ENCODE measurements around the gene DOCK11. TPM values are rescaled to one million over a fixed set of nuclear protein-coding genes. Genes with fewer than 3 reads are reported as not detected.

Gene DOCK11
- total and polyA plus RNA-seq, 10 of the 15 experiments (the other 5 are each of a cell fraction or from before 2014, with no cell fraction given) = 16.3 to 30.7 (median 19.8) TPM

- TF ChIP-seq SREBF1 (IDR thresholded peaks at IDR 0.05; ENCODE audit: low read length) = no peak
- no peak for TF ChIP-seq MYB (IDR thresholded peaks at IDR 0.05; ENCODE audit: borderline replicate concordance, low read depth, low read length)
- TF ChIP-seq POLR2AphosphoS5 (IDR thresholded peaks at IDR 0.05; ENCODE audit: low read length) = no peak
- TF ChIP-seq EP300 (IDR thresholded peaks at IDR 0.05; ENCODE audit: borderline replicate concordance in 1 of 2, control insufficient read depth in 1 of 2, low read depth in 2 of 2, low read length in 2 of 2) = no peak
- TF ChIP-seq PAX8 (IDR thresholded peaks at IDR 0.05) = no peak
- TF ChIP-seq ZBED1 (IDR thresholded peaks at IDR 0.05; ENCODE audit: borderline replicate concordance) = no peak
- TF ChIP-seq RELB (IDR thresholded peaks at IDR 0.05; ENCODE audit: low read depth) = no peak
- TF ChIP-seq ZSCAN29 (IDR thresholded peaks at IDR 0.05) = no peak
- TF ChIP-seq MXI1 (IDR thresholded peaks at IDR 0.05; ENCODE audit: low read depth, low read length) = no peak
- TF ChIP-seq YBX1 (IDR thresholded peaks at IDR 0.05) = no peak
- no peak for TF ChIP-seq ZNF687 (IDR thresholded peaks at IDR 0.05)
- no peak for TF ChIP-seq BCL11A (IDR thresholded peaks at IDR 0.05; ENCODE audit: low read depth, low read length)
- CTCF ChIA-PET = interaction anchor here (0.8 to 1.5 kb wide), 3 partner anchors 50 to 226 kb away, joined by 3 to 5 read pairs (median 5); no protein-coding TSS in a partner anchor
- intact Hi-C loops (cut with micrococcal nuclease; ENCODE audit: unreplicated experiment) = no loop called here
- FAIRE-seq = no peak
- no TSS peak for BruUV-seq (replicated peaks)
- Histone ChIP-seq H3K36me3 (ENCODE audit: control insufficient read depth in 2 of 2, insufficient read depth in 2 of 2, low read length in 1 of 2) (no peaks in the 10 kb centered on the region), H3K4me3 (no peak overlapping the region), H2AFZ (ENCODE audit: control insufficient read depth, low read depth, low read length) (no peak overlapping the region), H3K9me3 (replicated peaks; ENCODE audit: control insufficient read depth, insufficient read depth, low read length) (no peaks in the 10 kb centered on the region), H3K4me1 (ENCODE audit: control insufficient read depth, insufficient read depth, low read length) (no peaks in the 10 kb centered on the region), H3K79me2 (ENCODE audit: control insufficient read depth, insufficient read depth, low read length) (no peaks in the 10 kb centered on the region), H3K4me2 (ENCODE audit: control insufficient read depth, insufficient read depth) (no peak overlapping the region), H3K27ac (ENCODE audit: control insufficient read depth, insufficient read depth) (no peak overlapping the region), H3K27me3 (replicated peaks in 1 of 2; ENCODE audit: control insufficient read depth in 2 of 2, insufficient read depth in 2 of 2, low read length in 1 of 2) (no peaks in the 10 kb centered on the region), H3K9ac (ENCODE audit: control insufficient read depth, insufficient read depth, low read length) (no peak overlapping the region), H4K20me1 (ENCODE audit: control insufficient read depth, insufficient read depth) (no peaks in the 10 kb centered on the region)
- RAD21 ChIA-PET (ENCODE audit: unreplicated experiment) = interaction anchor here (0.6 kb wide), 1 partner anchor 52 kb away, joined by 4 read pairs; no protein-coding TSS in a partner anchor
- SMC1A ChIA-PET (ENCODE audit: uncharacterized antibody, unreplicated experiment) = no interaction called here
- POLR2A ChIA-PET = interaction anchor here (0.6 kb wide), 1 partner anchor 189 kb away, joined by 5 read pairs; no protein-coding TSS in a partner anchor
- in situ Hi-C loops (cut with MboI) = no loop called here
- no peak for DNase-seq (ENCODE audit: low read depth, low spot score)
- WGBS (ENCODE audit: insufficient coverage, insufficient replicate concordance, low lambda C conversion rate, missing lambda C conversion rate) = 45% methylated on average over 8 of the region's 8 CpGs
- ATAC-seq = no peak
These were observed 56.7 kb downstream of the DOCK11 start for GRCh38 chrX:118552121-118552900.
